SK-N-SH treated with all-trans-retinoic acid at 6 μM for 48 hours (cell line): ENCODE data around the gene TLE6.

ENCODE experiments used
- ATAC-seq: fragments of 200-7000 bp; cut with Tn5 transposase; 3 replicates; pipeline ENCODE4 v1.9.1; 2020; ENCODE audit warnings: mild to moderate bottlenecking, moderate library complexity
- ARNTL ChIP-seq: fragments of 450-650 bp; formaldehyde crosslinking; IDR thresholded peaks from 2 replicates; pipeline ENCODE4 v1.5.0; 2020; ENCODE audit warnings: low read depth, mild to moderate bottlenecking, moderate library complexity, borderline replicate concordance
- CSDC2 ChIP-seq: fragments of 250-450 bp; sonication (Bioruptor Pico); IDR thresholded peaks from 2 replicates; pipeline ENCODE4 v1.5.0; 2020; ENCODE audit warnings: mild to moderate bottlenecking, moderate library complexity
- ESRRG ChIP-seq: fragments of 250-450 bp; sonication (Bioruptor Pico); IDR thresholded peaks from 2 replicates; pipeline ENCODE4 v1.6.1; 2021; ENCODE audit warnings: mild to moderate bottlenecking
- GLIS3 ChIP-seq: fragments of 250-450 bp; sonication (Bioruptor Pico); IDR thresholded peaks from 2 replicates; pipeline ENCODE4 v1.5.0; 2020; ENCODE audit warnings: mild to moderate bottlenecking, moderate library complexity
- ISL1 ChIP-seq: fragments of 250-450 bp; sonication (Bioruptor Pico); IDR thresholded peaks from 2 replicates; pipeline ENCODE4 v2.1.2; 2022; ENCODE audit warnings: mild to moderate bottlenecking, moderate library complexity
- PPARA ChIP-seq: fragments of 250-450 bp; sonication (Bioruptor Pico); IDR thresholded peaks from 2 replicates; pipeline ENCODE4 v1.5.0; 2020; ENCODE audit warnings: mild to moderate bottlenecking, borderline replicate concordance
- RARB ChIP-seq: fragments of 250-450 bp; sonication (Bioruptor Pico); IDR thresholded peaks from 2 replicates; pipeline ENCODE4 v1.8.0; 2021; ENCODE audit warnings: mild to moderate bottlenecking, moderate library complexity
- SNAI2 ChIP-seq: fragments of 250-450 bp; sonication (Bioruptor Pico); IDR thresholded peaks from 2 replicates; pipeline ENCODE4 v1.5.0; 2020; ENCODE audit warnings: mild to moderate bottlenecking, moderate library complexity
- TCF4 ChIP-seq: fragments of 250-450 bp; sonication (Bioruptor Pico); IDR thresholded peaks from 2 replicates; pipeline ENCODE4 v1.8.0; 2021; ENCODE audit warnings: mild to moderate bottlenecking, moderate library complexity, borderline replicate concordance
- TOX ChIP-seq: fragments of 250-450 bp; sonication (Bioruptor Pico); IDR thresholded peaks from 2 replicates; pipeline ENCODE4 v1.8.0; 2021; ENCODE audit warnings: mild to moderate bottlenecking, moderate library complexity, borderline replicate concordance
- ZC3H10 ChIP-seq: fragments of 250-450 bp; sonication (Bioruptor Pico); IDR thresholded peaks from 2 replicates; pipeline ENCODE4 v1.5.1; 2021; ENCODE audit warnings: mild to moderate bottlenecking, moderate library complexity
- ZFP3 ChIP-seq: fragments of 250-450 bp; sonication (Bioruptor Pico); IDR thresholded peaks from 2 replicates; pipeline ENCODE4 v1.5.0; 2020; ENCODE audit warnings: mild to moderate bottlenecking, moderate library complexity
- ZNF565 ChIP-seq: fragments of 450-650 bp; formaldehyde crosslinking; conservative IDR thresholded peaks from 2 replicates; pipeline ENCODE4 v1.5.0; 2020; ENCODE audit warnings: low read depth, mild to moderate bottlenecking, moderate library complexity
- ZNF70 ChIP-seq: fragments of 450-650 bp; formaldehyde crosslinking; IDR thresholded peaks from 2 replicates; pipeline ENCODE4 v1.5.0; 2020; ENCODE audit warnings: mild to moderate bottlenecking, moderate library complexity
- ZNF8 ChIP-seq: fragments of 450-650 bp; formaldehyde crosslinking; IDR thresholded peaks from 2 replicates; pipeline ENCODE4 v1.5.0; 2020; ENCODE audit warnings: mild to moderate bottlenecking, moderate library complexity
- TF ChIP-seq, protein P1 (sequence below): fragments of 250-450 bp; sonication (Bioruptor Pico); IDR thresholded peaks from 2 replicates; pipeline ENCODE4 v1.8.0; 2020; ENCODE audit warnings: mild to moderate bottlenecking, moderate library complexity, borderline replicate concordance
- TF ChIP-seq, protein P2 (sequence below): fragments of 250-450 bp; sonication (Bioruptor Pico); IDR thresholded peaks from 2 replicates; pipeline ENCODE4 v1.8.0; 2021; ENCODE audit warnings: low read depth, mild to moderate bottlenecking, moderate library complexity, borderline replicate concordance
- TF ChIP-seq, protein P3 (sequence below): fragments of 250-450 bp; sonication (Bioruptor Pico); IDR thresholded peaks from 2 replicates; pipeline ENCODE4 v1.5.0; 2020; ENCODE audit warnings: mild to moderate bottlenecking, moderate library complexity
- TF ChIP-seq, protein P4 (sequence below): fragments of 250-450 bp; sonication (Bioruptor Pico); IDR thresholded peaks from 2 replicates; pipeline ENCODE4 v1.5.1; 2020; ENCODE audit warnings: low read depth, mild to moderate bottlenecking, moderate library complexity
- TF ChIP-seq, protein P5 (sequence below): fragments of 250-450 bp; sonication (Bioruptor Pico); IDR thresholded peaks from 2 replicates; pipeline ENCODE4 v1.5.1; 2021; ENCODE audit warnings: mild to moderate bottlenecking, moderate library complexity

The TLE6 gene

DNA sequence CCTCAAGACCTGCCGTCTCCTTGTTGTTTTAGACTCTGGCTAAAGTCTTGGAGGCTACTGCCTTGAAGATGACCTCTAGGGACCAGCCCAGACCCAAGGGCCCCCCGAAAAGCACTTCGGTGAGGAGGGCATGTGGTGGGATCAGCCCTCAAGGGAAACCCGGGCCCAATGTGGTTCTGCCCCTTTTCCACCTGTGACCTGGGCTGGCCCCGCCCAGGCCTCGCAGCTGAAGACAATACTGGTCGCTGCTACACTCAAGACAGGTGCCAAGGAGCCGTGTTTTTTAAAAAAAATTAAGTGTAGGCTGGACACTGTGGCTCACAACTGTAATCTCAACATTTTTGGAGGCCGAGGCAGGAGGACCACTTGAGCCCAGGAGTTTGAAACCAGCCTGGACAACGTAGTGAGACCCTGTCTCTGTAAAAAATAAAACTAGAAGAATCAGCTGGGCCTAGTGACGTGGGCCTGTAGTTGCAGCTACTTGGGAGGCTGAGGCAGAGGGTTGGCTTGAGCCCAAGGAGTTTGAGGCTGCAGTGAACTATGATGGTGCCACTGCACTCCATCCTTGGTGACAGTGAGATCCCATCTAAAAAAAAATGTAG lies 903 bp downstream of the TLE6 start (continued):
- TF ChIP-seq, protein P1, sequence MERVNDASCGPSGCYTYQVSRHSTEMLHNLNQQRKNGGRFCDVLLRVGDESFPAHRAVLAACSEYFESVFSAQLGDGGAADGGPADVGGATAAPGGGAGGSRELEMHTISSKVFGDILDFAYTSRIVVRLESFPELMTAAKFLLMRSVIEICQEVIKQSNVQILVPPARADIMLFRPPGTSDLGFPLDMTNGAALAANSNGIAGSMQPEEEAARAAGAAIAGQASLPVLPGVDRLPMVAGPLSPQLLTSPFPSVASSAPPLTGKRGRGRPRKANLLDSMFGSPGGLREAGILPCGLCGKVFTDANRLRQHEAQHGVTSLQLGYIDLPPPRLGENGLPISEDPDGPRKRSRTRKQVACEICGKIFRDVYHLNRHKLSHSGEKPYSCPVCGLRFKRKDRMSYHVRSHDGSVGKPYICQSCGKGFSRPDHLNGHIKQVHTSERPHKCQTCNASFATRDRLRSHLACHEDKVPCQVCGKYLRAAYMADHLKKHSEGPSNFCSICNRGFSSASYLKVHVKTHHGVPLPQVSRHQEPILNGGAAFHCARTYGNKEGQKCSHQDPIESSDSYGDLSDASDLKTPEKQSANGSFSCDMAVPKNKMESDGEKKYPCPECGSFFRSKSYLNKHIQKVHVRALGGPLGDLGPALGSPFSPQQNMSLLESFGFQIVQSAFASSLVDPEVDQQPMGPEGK = no peak
- TF ChIP-seq RARB (CRISPR knock-in tag) = no peak
- TF ChIP-seq SNAI2 = no peak
- no peak for TF ChIP-seq CSDC2
- TF ChIP-seq TCF4 (CRISPR knock-in tag) = no peak
- TF ChIP-seq ISL1 (CRISPR knock-in tag) = no peak
- no peak for TF ChIP-seq ZNF8 (CRISPR knock-in tag)

DNA sequence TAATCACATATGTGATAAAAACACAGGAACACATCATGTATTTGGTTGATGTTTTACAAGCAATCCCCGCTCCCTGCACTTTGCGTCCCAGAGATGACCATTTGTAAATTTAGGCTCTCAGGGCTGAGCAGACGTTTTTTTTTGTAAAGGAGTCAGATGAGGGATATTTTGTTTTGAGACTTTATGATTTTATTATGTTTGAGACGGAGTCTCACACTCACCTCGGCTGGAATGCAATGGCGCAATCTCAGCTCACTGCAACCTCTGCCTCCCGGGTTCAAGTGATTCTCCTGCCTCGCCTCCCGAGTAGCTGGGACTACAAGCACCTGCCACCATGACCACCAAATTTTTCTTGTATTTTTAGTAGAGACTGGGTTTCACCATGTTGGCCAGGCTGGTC lies 1.4 kb downstream of the TLE6 start:
- TF ChIP-seq GLIS3 (CRISPR knock-in tag) (no peak), TCF4 (CRISPR knock-in tag) (no peak), ZNF565 (CRISPR knock-in tag) (no peak), ZNF8 (CRISPR knock-in tag) (no peak), ESRRG (CRISPR knock-in tag) (no peak), TOX (no peak), CSDC2 (no peak), ZC3H10 (CRISPR knock-in tag) (no peak), ARNTL (no peak), ISL1 (CRISPR knock-in tag) (no peak)
- TF ChIP-seq, protein P2, sequence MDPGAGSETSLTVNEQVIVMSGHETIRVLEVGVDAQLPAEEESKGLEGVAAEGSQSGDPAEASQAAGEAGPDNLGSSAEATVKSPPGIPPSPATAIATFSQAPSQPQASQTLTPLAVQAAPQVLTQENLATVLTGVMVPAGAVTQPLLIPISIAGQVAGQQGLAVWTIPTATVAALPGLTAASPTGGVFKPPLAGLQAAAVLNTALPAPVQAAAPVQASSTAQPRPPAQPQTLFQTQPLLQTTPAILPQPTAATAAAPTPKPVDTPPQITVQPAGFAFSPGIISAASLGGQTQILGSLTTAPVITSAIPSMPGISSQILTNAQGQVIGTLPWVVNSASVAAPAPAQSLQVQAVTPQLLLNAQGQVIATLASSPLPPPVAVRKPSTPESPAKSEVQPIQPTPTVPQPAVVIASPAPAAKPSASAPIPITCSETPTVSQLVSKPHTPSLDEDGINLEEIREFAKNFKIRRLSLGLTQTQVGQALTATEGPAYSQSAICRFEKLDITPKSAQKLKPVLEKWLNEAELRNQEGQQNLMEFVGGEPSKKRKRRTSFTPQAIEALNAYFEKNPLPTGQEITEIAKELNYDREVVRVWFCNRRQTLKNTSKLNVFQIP (CRISPR knock-in tag) = no peak
- TF ChIP-seq, protein P1 = no peak
- TF ChIP-seq, protein P3, sequence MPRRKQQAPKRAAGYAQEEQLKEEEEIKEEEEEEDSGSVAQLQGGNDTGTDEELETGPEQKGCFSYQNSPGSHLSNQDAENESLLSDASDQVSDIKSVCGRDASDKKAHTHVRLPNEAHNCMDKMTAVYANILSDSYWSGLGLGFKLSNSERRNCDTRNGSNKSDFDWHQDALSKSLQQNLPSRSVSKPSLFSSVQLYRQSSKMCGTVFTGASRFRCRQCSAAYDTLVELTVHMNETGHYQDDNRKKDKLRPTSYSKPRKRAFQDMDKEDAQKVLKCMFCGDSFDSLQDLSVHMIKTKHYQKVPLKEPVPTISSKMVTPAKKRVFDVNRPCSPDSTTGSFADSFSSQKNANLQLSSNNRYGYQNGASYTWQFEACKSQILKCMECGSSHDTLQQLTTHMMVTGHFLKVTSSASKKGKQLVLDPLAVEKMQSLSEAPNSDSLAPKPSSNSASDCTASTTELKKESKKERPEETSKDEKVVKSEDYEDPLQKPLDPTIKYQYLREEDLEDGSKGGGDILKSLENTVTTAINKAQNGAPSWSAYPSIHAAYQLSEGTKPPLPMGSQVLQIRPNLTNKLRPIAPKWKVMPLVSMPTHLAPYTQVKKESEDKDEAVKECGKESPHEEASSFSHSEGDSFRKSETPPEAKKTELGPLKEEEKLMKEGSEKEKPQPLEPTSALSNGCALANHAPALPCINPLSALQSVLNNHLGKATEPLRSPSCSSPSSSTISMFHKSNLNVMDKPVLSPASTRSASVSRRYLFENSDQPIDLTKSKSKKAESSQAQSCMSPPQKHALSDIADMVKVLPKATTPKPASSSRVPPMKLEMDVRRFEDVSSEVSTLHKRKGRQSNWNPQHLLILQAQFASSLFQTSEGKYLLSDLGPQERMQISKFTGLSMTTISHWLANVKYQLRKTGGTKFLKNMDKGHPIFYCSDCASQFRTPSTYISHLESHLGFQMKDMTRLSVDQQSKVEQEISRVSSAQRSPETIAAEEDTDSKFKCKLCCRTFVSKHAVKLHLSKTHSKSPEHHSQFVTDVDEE (CRISPR knock-in tag) = no peak
- TF ChIP-seq, protein P4, sequence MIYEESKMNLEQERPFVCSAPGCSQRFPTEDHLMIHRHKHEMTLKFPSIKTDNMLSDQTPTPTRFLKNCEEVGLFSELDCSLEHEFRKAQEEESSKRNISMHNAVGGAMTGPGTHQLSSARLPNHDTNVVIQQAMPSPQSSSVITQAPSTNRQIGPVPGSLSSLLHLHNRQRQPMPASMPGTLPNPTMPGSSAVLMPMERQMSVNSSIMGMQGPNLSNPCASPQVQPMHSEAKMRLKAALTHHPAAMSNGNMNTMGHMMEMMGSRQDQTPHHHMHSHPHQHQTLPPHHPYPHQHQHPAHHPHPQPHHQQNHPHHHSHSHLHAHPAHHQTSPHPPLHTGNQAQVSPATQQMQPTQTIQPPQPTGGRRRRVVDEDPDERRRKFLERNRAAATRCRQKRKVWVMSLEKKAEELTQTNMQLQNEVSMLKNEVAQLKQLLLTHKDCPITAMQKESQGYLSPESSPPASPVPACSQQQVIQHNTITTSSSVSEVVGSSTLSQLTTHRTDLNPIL (CRISPR knock-in tag) = no peak
- no peak for ATAC-seq

DNA sequence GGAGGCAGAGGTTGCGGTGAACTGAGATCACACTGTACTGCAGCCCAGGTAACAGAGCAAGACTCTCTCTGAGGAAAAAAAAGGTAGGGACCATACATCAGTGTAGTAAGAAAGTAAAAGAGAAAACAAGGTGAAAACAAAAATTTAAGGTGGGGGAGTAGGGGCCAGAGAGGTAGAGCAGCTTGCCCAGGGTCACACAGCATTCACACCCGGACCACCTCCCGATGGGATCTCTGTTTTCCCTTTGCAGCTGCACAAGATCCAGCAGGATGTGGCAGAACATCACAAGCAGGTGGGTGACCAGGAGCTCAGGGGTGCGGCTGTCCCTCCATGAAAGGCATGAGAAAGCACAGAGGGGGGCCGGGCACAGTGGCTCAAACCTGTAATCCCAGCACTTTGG lies 4.5 kb downstream of the TLE6 start:
- ATAC-seq = no peak
- TF ChIP-seq, protein P5, sequence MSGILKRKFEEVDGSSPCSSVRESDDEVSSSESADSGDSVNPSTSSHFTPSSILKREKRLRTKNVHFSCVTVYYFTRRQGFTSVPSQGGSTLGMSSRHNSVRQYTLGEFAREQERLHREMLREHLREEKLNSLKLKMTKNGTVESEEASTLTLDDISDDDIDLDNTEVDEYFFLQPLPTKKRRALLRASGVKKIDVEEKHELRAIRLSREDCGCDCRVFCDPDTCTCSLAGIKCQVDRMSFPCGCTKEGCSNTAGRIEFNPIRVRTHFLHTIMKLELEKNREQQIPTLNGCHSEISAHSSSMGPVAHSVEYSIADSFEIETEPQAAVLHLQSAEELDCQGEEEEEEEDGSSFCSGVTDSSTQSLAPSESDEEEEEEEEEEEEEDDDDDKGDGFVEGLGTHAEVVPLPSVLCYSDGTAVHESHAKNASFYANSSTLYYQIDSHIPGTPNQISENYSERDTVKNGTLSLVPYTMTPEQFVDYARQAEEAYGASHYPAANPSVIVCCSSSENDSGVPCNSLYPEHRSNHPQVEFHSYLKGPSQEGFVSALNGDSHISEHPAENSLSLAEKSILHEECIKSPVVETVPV (CRISPR knock-in tag) = no peak
- TF ChIP-seq ZNF70 (CRISPR knock-in tag) (no peak), ESRRG (CRISPR knock-in tag) (no peak), ZC3H10 (CRISPR knock-in tag) (no peak), RARB (CRISPR knock-in tag) (no peak), TOX (no peak), ZFP3 (CRISPR knock-in tag) (no peak), PPARA (CRISPR knock-in tag) (no peak), SNAI2 (no peak)
- TF ChIP-seq, all 23 proteins: peak for 0
